OCI-LY7 (cell line): Measurements from ENCODE around the gene CCDC141. TPM values are rescaled to one million over a fixed set of nuclear protein-coding genes. Genes with fewer than 3 reads are reported as not detected.

Source experiments
- BruUV-seq: library from RNA; stranded (reverse); fragments of 400-500 nt; replicated peaks from 2 replicates; lab custom pipeline; 2021; lab: Mats Ljungman, UMichigan
- CTCF ChIA-PET: fragments of 300-600 bp; sonication (Branson Sonifier 250); formaldehyde crosslinking; loops from one replicate; lab custom pipeline; 2022; ENCODE audit warnings: antibody characterized with exemption; ENCODE audit not compliant: unreplicated experiment; lab: Charles Lee
- POLR2A ChIA-PET: fragments of 300-600 bp; sonication (Branson Sonifier 250); formaldehyde crosslinking; loops from one replicate; lab custom pipeline; 2022; ENCODE audit warnings: antibody characterized with exemption; lab: Charles Lee
- DNase-seq: peaks from one replicate; pipeline ENCODE4 v3.0.0-alpha.2; 2015; ENCODE audit warnings: low spot score
- H2AFZ ChIP-seq: fragments of 200-600 bp; sonication (generic), shearing (Covaris generic); 2 replicates; pipeline ENCODE4 v1.6.1; 2014; ENCODE audit warnings: mild to moderate bottlenecking, antibody characterized with exemption, low read length, moderate library complexity
- H3K27ac ChIP-seq: fragments of 200-600 bp; sonication (generic); 2 replicates; pipeline ENCODE4 v1.5.1; 2014; ENCODE audit warnings: mixed run types, low read depth, mild to moderate bottlenecking, moderate library complexity, low read length, inconsistent platforms; ENCODE audit not compliant: poor library complexity, severe bottlenecking
- H3K36me3 ChIP-seq: fragments of 200-600 bp; sonication (generic); 2 replicates; pipeline ENCODE4 v1.6.1; 2014; ENCODE audit warnings: mild to moderate bottlenecking, antibody characterized with exemption, low read length, moderate library complexity, mixed read lengths; ENCODE audit not compliant: insufficient read depth
- H3K4me1 ChIP-seq: fragments of 200-600 bp; sonication (generic); 2 replicates; pipeline ENCODE4 v1.5.1; 2014; ENCODE audit warnings: mild to moderate bottlenecking, low read length; ENCODE audit not compliant: insufficient read depth, poor library complexity, severe bottlenecking
- H3K4me2 ChIP-seq: fragments of 200-600 bp; sonication (generic); 2 replicates; pipeline ENCODE4 v1.6.1; 2014; ENCODE audit warnings: mild to moderate bottlenecking, low read length
- H3K4me3 ChIP-seq: fragments of 200-600 bp; sonication (generic); 2 replicates; pipeline ENCODE4 v1.5.1; 2014; ENCODE audit warnings: mild to moderate bottlenecking, low read depth, low read length; ENCODE audit not compliant: poor library complexity, severe bottlenecking
- H3K79me2 ChIP-seq: fragments of 200-600 bp; sonication (generic); 2 replicates; pipeline ENCODE4 v1.6.1; 2016; ENCODE audit warnings: low read depth, mild to moderate bottlenecking, low read length, moderate library complexity, mixed read lengths; ENCODE audit not compliant: insufficient read depth
- H3K9me2 ChIP-seq: fragments of 200-600 bp; sonication (generic); 2 replicates; pipeline ENCODE4 v1.6.1; 2016; ENCODE audit warnings: mild to moderate bottlenecking, low read length, mixed read lengths; ENCODE audit not compliant: insufficient read depth
- H3K9me3 ChIP-seq: fragments of 200-600 bp; sonication (generic); 2 replicates; pipeline ENCODE4 v1.6.1; 2014; ENCODE audit warnings: mild to moderate bottlenecking, mixed run types, low read length, mixed read lengths
- H4K20me1 ChIP-seq: fragments of 200-600 bp; sonication (generic); 2 replicates; pipeline ENCODE4 v1.6.1; 2014; ENCODE audit warnings: mild to moderate bottlenecking, antibody characterized with exemption, low read length, moderate library complexity, mixed read lengths; ENCODE audit not compliant: insufficient read depth
- EZH2phosphoT487 ChIP-seq: fragments of 200-600 bp; sonication (generic); IDR thresholded peaks from 2 replicates; pipeline ENCODE4 v1.6.1; 2018; ENCODE audit warnings: low read depth, borderline replicate concordance, mild to moderate bottlenecking, mixed run types, antibody characterized with exemption, low read length, moderate library complexity, mixed read lengths
- intact Hi-C: fragments of 100-400 bp; cut with micrococcal nuclease; formaldehyde crosslinking; loops from one replicate; pipeline ENCODE4 v1.10.0; 2022; ENCODE audit not compliant: unreplicated experiment
- total RNA-seq, 2 experiments: library from RNA; depleted of rRNA in 1 of 2; stranded (reverse); fragments of >200 nt in 1 of 2; shearing (Covaris generic) in 1 of 2; gene quantifications; 2 replicates each; pipeline ENCODE4 v1.2.3, GENCODE V29; 2014 to 2022
- TF ChIP-seq, protein P1 (sequence below): fragments of 200-600 bp; sonication (generic); conservative IDR thresholded peaks from 2 replicates; pipeline ENCODE4 v1.5.1; 2014; ENCODE audit warnings: mild to moderate bottlenecking, antibody characterized with exemption, low read length, moderate library complexity, mixed read lengths

The CCDC141 gene
- total RNA-seq, 2 experiments from 2014 or later = 0.32 TPM; not detected in 1

DNA sequence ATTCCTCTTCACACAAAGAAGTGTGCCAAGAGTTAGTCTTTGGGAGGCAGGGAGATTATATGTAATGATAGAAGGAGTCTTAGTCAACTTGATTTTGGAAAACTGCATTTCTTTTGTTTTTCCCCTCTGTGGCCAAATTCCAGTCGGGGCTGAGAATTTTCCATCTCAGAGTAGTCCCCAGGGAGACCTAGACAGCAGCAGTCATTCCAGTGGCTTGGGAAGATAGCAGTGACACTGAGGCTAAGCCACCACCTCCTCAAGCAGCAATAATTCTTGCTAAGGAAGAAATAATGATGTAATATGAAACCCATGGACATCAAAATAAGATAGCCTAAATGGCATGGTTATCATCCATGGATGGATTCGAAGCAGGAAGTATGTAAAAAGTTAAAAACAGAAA, 21.0 kb upstream of the CCDC141 start:
- Histone ChIP-seq H3K9me3 (0 out of 2 replicates have a peak, but pooled peaks cover 4% of the 10 kb centered on the region), H4K20me1 (no peaks in the 10 kb centered on the region), H3K4me3 (no peak overlapping the region), H2AFZ (no peak overlapping the region), H3K79me2 (no peaks in the 10 kb centered on the region), H3K27ac (no peak overlapping the region), H3K4me2 (no peak overlapping the region), H3K4me1 (no peaks in the 10 kb centered on the region), H3K9me2 (no peaks in the 10 kb centered on the region), H3K36me3 (no peaks in the 10 kb centered on the region)
- DNase-seq = no peak
- no TSS peak for BruUV-seq
- ChIA-PET CTCF (no interaction called here), POLR2A (interaction anchor here (0.6 kb wide), 1 partner anchor 1009 kb away, joined by 4 read pairs; no protein-coding TSS in a partner anchor)
- no peak for TF ChIP-seq EZH2phosphoT487
- TF ChIP-seq, protein P1, sequence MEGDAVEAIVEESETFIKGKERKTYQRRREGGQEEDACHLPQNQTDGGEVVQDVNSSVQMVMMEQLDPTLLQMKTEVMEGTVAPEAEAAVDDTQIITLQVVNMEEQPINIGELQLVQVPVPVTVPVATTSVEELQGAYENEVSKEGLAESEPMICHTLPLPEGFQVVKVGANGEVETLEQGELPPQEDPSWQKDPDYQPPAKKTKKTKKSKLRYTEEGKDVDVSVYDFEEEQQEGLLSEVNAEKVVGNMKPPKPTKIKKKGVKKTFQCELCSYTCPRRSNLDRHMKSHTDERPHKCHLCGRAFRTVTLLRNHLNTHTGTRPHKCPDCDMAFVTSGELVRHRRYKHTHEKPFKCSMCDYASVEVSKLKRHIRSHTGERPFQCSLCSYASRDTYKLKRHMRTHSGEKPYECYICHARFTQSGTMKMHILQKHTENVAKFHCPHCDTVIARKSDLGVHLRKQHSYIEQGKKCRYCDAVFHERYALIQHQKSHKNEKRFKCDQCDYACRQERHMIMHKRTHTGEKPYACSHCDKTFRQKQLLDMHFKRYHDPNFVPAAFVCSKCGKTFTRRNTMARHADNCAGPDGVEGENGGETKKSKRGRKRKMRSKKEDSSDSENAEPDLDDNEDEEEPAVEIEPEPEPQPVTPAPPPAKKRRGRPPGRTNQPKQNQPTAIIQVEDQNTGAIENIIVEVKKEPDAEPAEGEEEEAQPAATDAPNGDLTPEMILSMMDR = no peak
- intact Hi-C loops = no loop called here

DNA sequence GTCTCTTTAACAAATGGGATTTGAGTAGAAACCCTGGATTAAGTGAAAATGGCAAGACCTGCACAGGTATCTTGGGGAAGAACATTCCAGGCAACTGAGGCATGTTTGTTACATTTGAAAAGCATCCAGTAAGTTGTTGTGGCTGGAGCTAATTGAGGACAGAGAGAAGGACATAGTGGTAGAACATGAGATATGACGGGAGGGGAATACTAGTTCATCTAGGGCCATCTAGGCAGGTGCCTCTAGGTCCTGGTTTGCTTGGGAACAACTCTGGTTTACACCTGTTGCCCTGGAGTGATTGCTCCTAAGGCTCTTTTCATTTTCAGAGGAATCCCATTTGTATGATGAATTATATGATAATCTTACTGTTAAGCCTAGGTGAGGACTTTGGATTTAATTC, 19.7 kb upstream of the CCDC141 start:
- DNase-seq = no peak
- no peak overlapping the region for H3K4me2 ChIP-seq
- H3K27ac ChIP-seq = no peak overlapping the region
- H3K4me3 ChIP-seq = no peak overlapping the region
- BruUV-seq = no TSS peak
- 0 out of 2 replicates have a peak, but pooled peaks cover 4% of the 10 kb centered on the region for H3K9me3 ChIP-seq
- no peak overlapping the region for H2AFZ ChIP-seq
- TF ChIP-seq EZH2phosphoT487 = no peak
- TF ChIP-seq, protein P1 = no peak
- H3K36me3 ChIP-seq = no peaks in the 10 kb centered on the region
- H3K4me1 ChIP-seq = no peaks in the 10 kb centered on the region
- no peaks in the 10 kb centered on the region for H3K79me2 ChIP-seq
- CTCF ChIA-PET = no interaction called here
- no peaks in the 10 kb centered on the region for H4K20me1 ChIP-seq
- H3K9me2 ChIP-seq = no peaks in the 10 kb centered on the region
- POLR2A ChIA-PET = no interaction called here
- intact Hi-C loops = no loop called here

DNA sequence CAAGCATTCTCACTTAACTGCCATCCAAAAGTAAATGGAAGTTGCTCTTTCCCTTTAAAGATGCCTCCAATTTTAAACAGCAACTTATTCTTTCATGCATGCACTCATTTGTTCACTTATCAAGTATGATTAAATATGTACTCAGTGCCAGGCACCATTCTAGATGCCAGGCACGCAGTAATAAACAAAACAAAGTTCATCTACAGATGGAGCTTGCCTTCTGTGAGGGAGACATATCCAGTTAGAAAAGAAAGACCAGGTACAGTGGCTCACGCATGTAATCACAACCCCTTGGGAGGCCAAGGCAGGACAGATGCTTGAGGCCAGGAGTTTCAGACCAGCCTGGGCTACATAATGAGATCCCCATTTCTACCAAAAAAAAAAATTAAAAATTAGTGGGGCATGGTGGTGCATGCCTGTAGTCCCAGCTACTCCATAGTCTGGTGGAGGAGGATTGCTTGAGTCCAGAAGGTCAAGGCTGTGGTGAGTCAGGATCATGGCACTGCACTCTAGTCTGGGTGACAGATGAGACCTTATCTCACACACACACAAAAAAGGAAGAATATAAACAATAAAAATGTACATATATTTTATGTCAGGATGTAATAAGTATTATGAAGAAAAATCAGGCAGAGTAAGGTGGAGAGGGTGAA, 19.2 kb upstream of the CCDC141 start:
- no peak overlapping the region for H3K4me3 ChIP-seq
- BruUV-seq = no TSS peak
- H3K4me2 ChIP-seq = no peak overlapping the region
- H3K79me2 ChIP-seq = no peaks in the 10 kb centered on the region
- H3K9me3 ChIP-seq = 0 out of 2 replicates have a peak, but pooled peaks cover 4% of the 10 kb centered on the region
- intact Hi-C loops = no loop called here
- H3K9me2 ChIP-seq = no peaks in the 10 kb centered on the region
- H2AFZ ChIP-seq = no peak overlapping the region
- no peaks in the 10 kb centered on the region for H3K36me3 ChIP-seq
- no peak for TF ChIP-seq EZH2phosphoT487
- TF ChIP-seq, protein P1 = no peak
- no peaks in the 10 kb centered on the region for H4K20me1 ChIP-seq
- POLR2A ChIA-PET = no interaction called here
- CTCF ChIA-PET = no interaction called here
- H3K27ac ChIP-seq = no peak overlapping the region
- H3K4me1 ChIP-seq = no peaks in the 10 kb centered on the region
- no peak for DNase-seq
